Astrocyte (in vitro differentiated cells and primary cell): ENCODE measurements around the gene ADCY2. TPM values are rescaled to one million over a fixed set of nuclear protein-coding genes. Genes with fewer than 3 reads are reported as not detected.
A peak's percentile ranks its signal among the peaks of the same experiment; 100 is the strongest.

Source experiments
- DNase-seq: peaks from one replicate; pipeline ENCODE4 v3.0.0-alpha.2; 2010; ENCODE audit warnings: low read depth
- FAIRE-seq: peaks from 2 replicates; lab custom pipeline; 2011; peaks lifted over from hg19 to GRCh38; lab: Jason Lieb, UNC
- H2AFZ ChIP-seq: 2 replicates; pipeline ENCODE4 v1.6.0; 2012; ENCODE audit warnings: low read depth, low read length, inconsistent platforms
- H3K27ac ChIP-seq: 2 replicates; pipeline ENCODE4 v1.5.1; 2011; ENCODE audit warnings: low read depth, low read length, inconsistent platforms
- H3K27me3 ChIP-seq: 2 replicates; pipeline ENCODE4 v1.6.0; 2011; ENCODE audit warnings: low read length, inconsistent platforms; ENCODE audit not compliant: insufficient read depth
- H3K36me3 ChIP-seq: 2 replicates; pipeline ENCODE4 v1.5.1; 2011; ENCODE audit warnings: low read length, inconsistent platforms; ENCODE audit not compliant: insufficient read depth
- H3K4me1 ChIP-seq: 2 replicates; pipeline ENCODE4 v1.5.1; 2011; ENCODE audit warnings: low read length, inconsistent platforms; ENCODE audit not compliant: insufficient read depth
- H3K4me2 ChIP-seq: 2 replicates; pipeline ENCODE4 v1.6.0; 2012; ENCODE audit warnings: low read length, inconsistent platforms
- H3K4me3 ChIP-seq: 2 replicates; pipeline ENCODE4 v1.5.1; 2011; ENCODE audit warnings: low read depth, mild to moderate bottlenecking, low read length, inconsistent platforms; ENCODE audit not compliant: insufficient read depth
- H3K79me2 ChIP-seq: 2 replicates; pipeline ENCODE4 v1.6.0; 2012; ENCODE audit warnings: mild to moderate bottlenecking, low read length, inconsistent platforms; ENCODE audit not compliant: insufficient read depth
- H3K9ac ChIP-seq: 2 replicates; pipeline ENCODE4 v1.6.0; 2012; ENCODE audit warnings: mild to moderate bottlenecking, low read length, inconsistent platforms
- H3K9me3 ChIP-seq: 2 replicates; pipeline ENCODE4 v1.5.1; 2012; ENCODE audit warnings: low read depth, mild to moderate bottlenecking, low read length, inconsistent platforms; ENCODE audit not compliant: insufficient read depth
- H4K20me1 ChIP-seq: 2 replicates; pipeline ENCODE4 v1.6.0; 2012; ENCODE audit warnings: low read length, inconsistent platforms; ENCODE audit not compliant: insufficient read depth
- H3K27ac Mint-ChIP-seq: one replicate; pipeline ENCODE4 v1.8.0; 2021; ENCODE audit warnings: mild to moderate bottlenecking, mixed read lengths; ENCODE audit not compliant: unreplicated experiment
- H3K27me3 Mint-ChIP-seq: one replicate; pipeline ENCODE4 v1.8.0; 2021; ENCODE audit warnings: low read depth, mixed read lengths; ENCODE audit not compliant: unreplicated experiment
- H3K36me3 Mint-ChIP-seq: one replicate; pipeline ENCODE4 v1.8.0; 2021; ENCODE audit warnings: low read depth, mixed read lengths; ENCODE audit not compliant: unreplicated experiment
- H3K4me1 Mint-ChIP-seq: one replicate; pipeline ENCODE4 v1.8.0; 2021; ENCODE audit warnings: low read depth, mixed read lengths; ENCODE audit not compliant: unreplicated experiment
- H3K4me3 Mint-ChIP-seq: one replicate; pipeline ENCODE4 v1.8.0; 2021; ENCODE audit warnings: mild to moderate bottlenecking, moderate library complexity, mixed read lengths; ENCODE audit not compliant: unreplicated experiment
- H3K9me3 Mint-ChIP-seq: one replicate; pipeline ENCODE4 v1.8.0; 2021; ENCODE audit warnings: mild to moderate bottlenecking, mixed read lengths; ENCODE audit not compliant: unreplicated experiment
- EZH2 ChIP-seq: IDR thresholded peaks from 2 replicates; pipeline ENCODE4 v1.6.1; 2012; ENCODE audit warnings: mild to moderate bottlenecking, low read length, inconsistent platforms; ENCODE audit not compliant: insufficient read depth
- total RNA-seq: library from RNA; stranded (reverse); gene quantifications from 2 replicates; pipeline ENCODE4 v1.2.1, GENCODE V29; 2021
- TF ChIP-seq, protein P1 (sequence below): IDR thresholded peaks from 2 replicates; pipeline ENCODE4 v1.5.1; 2011; ENCODE audit warnings: low read depth, mild to moderate bottlenecking, inconsistent platforms, low read length, moderate library complexity; ENCODE audit not compliant: insufficient read depth

ADCY2 gene
- total RNA-seq, 1 donor from 2014 or later = 5.7 TPM

DNA sequence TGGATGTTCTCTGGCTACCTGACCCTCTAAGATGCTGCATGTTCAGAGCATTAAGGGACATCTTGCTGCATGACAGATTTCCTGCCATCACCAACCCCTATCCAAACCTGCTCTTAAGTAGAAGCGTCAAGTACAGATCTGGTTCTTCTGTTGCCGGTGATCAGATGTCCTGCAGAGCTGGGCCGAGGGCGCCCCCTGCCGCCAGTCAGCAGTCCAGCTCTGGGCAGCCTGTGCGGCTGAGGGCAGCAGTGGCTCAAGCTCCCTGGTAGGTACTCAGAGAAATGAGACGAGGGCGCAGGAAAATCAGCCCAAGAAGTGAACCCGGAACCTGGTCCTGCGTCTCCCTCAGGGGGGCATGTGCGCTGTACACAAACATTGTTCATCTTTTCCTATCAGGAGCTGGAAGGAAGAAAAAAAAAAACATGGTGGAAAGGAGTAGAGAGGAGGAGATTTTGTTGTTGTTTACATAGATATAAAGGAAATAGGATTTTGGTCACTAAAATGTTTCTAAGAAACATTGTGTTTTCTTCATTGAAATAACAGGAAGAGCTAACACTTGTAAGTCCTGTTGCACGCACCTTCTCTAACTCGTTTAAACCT, 359.2 kb downstream of the ADCY2 start:
- no peak for FAIRE-seq
- TF ChIP-seq, protein P1, sequence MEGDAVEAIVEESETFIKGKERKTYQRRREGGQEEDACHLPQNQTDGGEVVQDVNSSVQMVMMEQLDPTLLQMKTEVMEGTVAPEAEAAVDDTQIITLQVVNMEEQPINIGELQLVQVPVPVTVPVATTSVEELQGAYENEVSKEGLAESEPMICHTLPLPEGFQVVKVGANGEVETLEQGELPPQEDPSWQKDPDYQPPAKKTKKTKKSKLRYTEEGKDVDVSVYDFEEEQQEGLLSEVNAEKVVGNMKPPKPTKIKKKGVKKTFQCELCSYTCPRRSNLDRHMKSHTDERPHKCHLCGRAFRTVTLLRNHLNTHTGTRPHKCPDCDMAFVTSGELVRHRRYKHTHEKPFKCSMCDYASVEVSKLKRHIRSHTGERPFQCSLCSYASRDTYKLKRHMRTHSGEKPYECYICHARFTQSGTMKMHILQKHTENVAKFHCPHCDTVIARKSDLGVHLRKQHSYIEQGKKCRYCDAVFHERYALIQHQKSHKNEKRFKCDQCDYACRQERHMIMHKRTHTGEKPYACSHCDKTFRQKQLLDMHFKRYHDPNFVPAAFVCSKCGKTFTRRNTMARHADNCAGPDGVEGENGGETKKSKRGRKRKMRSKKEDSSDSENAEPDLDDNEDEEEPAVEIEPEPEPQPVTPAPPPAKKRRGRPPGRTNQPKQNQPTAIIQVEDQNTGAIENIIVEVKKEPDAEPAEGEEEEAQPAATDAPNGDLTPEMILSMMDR = peak; percentile 57
- no peak for TF ChIP-seq EZH2
- no peak overlapping the region for H3K4me3 ChIP-seq
- Mint-ChIP-seq H3K27me3 (no peaks in the 10 kb centered on the region), H3K27ac (no peak overlapping the region), H3K4me1 (peaks cover 8% of the 10 kb centered on the region), H3K36me3 (peaks cover 1% of the 10 kb centered on the region), H3K4me3 (no peak overlapping the region), H3K9me3 (no peaks in the 10 kb centered on the region)
- H3K9me3 ChIP-seq = no peaks in the 10 kb centered on the region
- no peak overlapping the region for H3K4me2 ChIP-seq
- H3K27me3 ChIP-seq = no peaks in the 10 kb centered on the region
- H3K36me3 ChIP-seq = no peaks in the 10 kb centered on the region
- no peak overlapping the region for H3K27ac ChIP-seq
- H3K79me2 ChIP-seq = no peaks in the 10 kb centered on the region
- H3K9ac ChIP-seq = no peak overlapping the region
- DNase-seq = no peak
- H2AFZ ChIP-seq = no peak overlapping the region
- H4K20me1 ChIP-seq = no peaks in the 10 kb centered on the region
- H3K4me1 ChIP-seq = no peaks in the 10 kb centered on the region

DNA sequence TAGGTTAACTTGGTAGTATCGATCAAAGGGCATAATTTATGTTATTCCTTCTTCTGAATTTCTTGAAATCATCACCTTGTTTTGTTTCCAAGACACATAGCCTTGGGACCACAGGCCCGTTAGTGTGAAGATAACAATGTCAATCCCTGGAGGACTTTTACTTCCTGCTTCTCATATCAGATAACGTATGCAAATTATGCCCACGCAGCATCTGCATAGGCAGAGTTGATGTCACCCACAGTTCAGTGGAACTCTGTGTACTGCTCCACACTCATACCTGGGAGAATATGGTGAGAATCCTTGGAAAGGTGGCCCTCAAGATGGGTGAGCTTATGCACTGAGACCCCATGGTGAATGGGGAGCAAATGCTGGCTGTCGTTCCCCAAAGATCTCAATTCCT, 360.0 kb downstream of the ADCY2 start:
- no peak overlapping the region for H2AFZ ChIP-seq
- Mint-ChIP-seq H3K9me3 (no peaks in the 10 kb centered on the region), H3K4me1 (peaks cover 11% of the 10 kb centered on the region), H3K27ac (no peak overlapping the region), H3K36me3 (peaks cover 1% of the 10 kb centered on the region), H3K4me3 (no peak overlapping the region), H3K27me3 (no peaks in the 10 kb centered on the region)
- no peak for TF ChIP-seq EZH2
- TF ChIP-seq, protein P1 = no peak
- no peak overlapping the region for H3K9ac ChIP-seq
- no peaks in the 10 kb centered on the region for H3K4me1 ChIP-seq
- no peaks in the 10 kb centered on the region for H4K20me1 ChIP-seq
- no peak overlapping the region for H3K4me2 ChIP-seq
- no peak for DNase-seq
- no peaks in the 10 kb centered on the region for H3K79me2 ChIP-seq
- no peak for FAIRE-seq
- H3K4me3 ChIP-seq = no peak overlapping the region
- H3K27me3 ChIP-seq = no peaks in the 10 kb centered on the region
- H3K9me3 ChIP-seq = no peaks in the 10 kb centered on the region
- H3K36me3 ChIP-seq = no peaks in the 10 kb centered on the region
- H3K27ac ChIP-seq = no peak overlapping the region

DNA sequence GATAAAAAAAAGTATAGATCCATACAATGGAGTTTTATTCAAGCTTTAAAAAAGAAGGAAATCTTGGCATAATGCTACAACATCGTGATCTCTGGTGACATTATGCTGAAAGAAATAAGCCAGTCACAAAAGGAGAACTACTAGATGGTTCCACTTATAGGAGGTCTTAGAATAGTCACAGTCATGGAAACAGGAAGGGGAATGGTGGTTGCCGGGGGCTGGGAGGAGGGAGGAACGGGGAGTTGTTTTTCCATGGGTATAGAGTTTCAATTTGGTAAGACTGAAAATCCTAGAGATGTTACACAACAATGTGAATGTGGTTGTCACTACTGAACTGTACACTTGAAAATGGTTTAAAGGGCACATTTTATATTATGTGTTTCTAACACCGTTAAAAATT, 360.5 kb downstream of the ADCY2 start:
- Mint-ChIP-seq H3K27ac (no peak overlapping the region), H3K27me3 (no peaks in the 10 kb centered on the region), H3K9me3 (no peaks in the 10 kb centered on the region), H3K4me1 (peaks cover 11% of the 10 kb centered on the region), H3K36me3 (peaks cover 1% of the 10 kb centered on the region), H3K4me3 (no peak overlapping the region)
- no peak overlapping the region for H3K9ac ChIP-seq
- TF ChIP-seq, protein P1 = no peak
- TF ChIP-seq EZH2 = no peak
- H3K79me2 ChIP-seq = no peaks in the 10 kb centered on the region
- FAIRE-seq (no peak), DNase-seq (no peak)
- H2AFZ ChIP-seq = no peak overlapping the region
- no peak overlapping the region for H3K4me2 ChIP-seq
- no peaks in the 10 kb centered on the region for H3K9me3 ChIP-seq
- H3K36me3 ChIP-seq = no peaks in the 10 kb centered on the region
- no peaks in the 10 kb centered on the region for H4K20me1 ChIP-seq
- no peaks in the 10 kb centered on the region for H3K4me1 ChIP-seq
- H3K27ac ChIP-seq = no peak overlapping the region
- H3K4me3 ChIP-seq = no peak overlapping the region
- no peaks in the 10 kb centered on the region for H3K27me3 ChIP-seq
